Loucy (cell line): ENCODE measurements around the gene CYLD.

ENCODE experiments used
- H2AFZ ChIP-seq: fragments of 200-600 bp; sonication (generic); 2 replicates; pipeline ENCODE4 v1.6.0; 2016; ENCODE audit warnings: antibody characterized with exemption, mild to moderate bottlenecking, low read length, moderate library complexity
- H3F3A ChIP-seq: fragments of 200-600 bp; 2 replicates; pipeline ENCODE4 v1.6.0; 2016; ENCODE audit warnings: antibody characterized with exemption, low read depth, mild to moderate bottlenecking
- H3K27me3 ChIP-seq: fragments of 200-600 bp; sonication (generic); 2 replicates; pipeline ENCODE4 v1.6.1; 2014; ENCODE audit warnings: low read length, mild to moderate bottlenecking; ENCODE audit not compliant: insufficient read depth, poor library complexity, severe bottlenecking
- H3K36me3 ChIP-seq: fragments of 200-600 bp; sonication (generic); 2 replicates; pipeline ENCODE4 v1.6.1; 2016; ENCODE audit warnings: low read length; ENCODE audit not compliant: insufficient read depth
- H3K4me1 ChIP-seq: fragments of 200-600 bp; sonication (generic); 2 replicates; pipeline ENCODE4 v1.5.1; 2014; ENCODE audit warnings: low read length, mild to moderate bottlenecking; ENCODE audit not compliant: insufficient read depth, poor library complexity, severe bottlenecking
- H3K4me2 ChIP-seq: fragments of 200-600 bp; sonication (generic); 2 replicates; pipeline ENCODE4 v1.6.0; 2014; ENCODE audit warnings: antibody characterized with exemption, low read length, low read depth, mild to moderate bottlenecking; ENCODE audit not compliant: poor library complexity, severe bottlenecking
- H3K4me3 ChIP-seq: fragments of 200-600 bp; sonication (generic); 2 replicates; pipeline ENCODE4 v1.5.1; 2014; ENCODE audit warnings: low read length, mild to moderate bottlenecking, mixed read lengths; ENCODE audit not compliant: poor library complexity, severe bottlenecking
- H3K79me2 ChIP-seq: fragments of 200-600 bp; sonication (generic); 2 replicates; pipeline ENCODE4 v1.6.1; 2014; ENCODE audit warnings: low read length; ENCODE audit not compliant: insufficient read depth
- H3K9ac ChIP-seq: fragments of 200-600 bp; sonication (generic); 2 replicates; pipeline ENCODE4 v1.6.0; 2014; ENCODE audit warnings: mild to moderate bottlenecking, low read depth, low read length, moderate library complexity; ENCODE audit not compliant: poor library complexity, severe bottlenecking
- H3K9me2 ChIP-seq: fragments of 200-600 bp; sonication (generic); replicated peaks from 2 replicates; pipeline ENCODE4 v1.6.1; 2016; ENCODE audit warnings: low read depth, low read length, mixed read lengths
- H3K9me3 ChIP-seq: fragments of 200-600 bp; sonication (generic); 2 replicates; pipeline ENCODE4 v1.6.1; 2014; ENCODE audit warnings: mild to moderate bottlenecking, antibody characterized with exemption, low read length, low read depth; ENCODE audit not compliant: insufficient read depth
- H4K20me1 ChIP-seq: fragments of 200-600 bp; sonication (generic); 2 replicates; pipeline ENCODE4 v1.6.0; 2014; ENCODE audit warnings: antibody characterized with exemption, low read length, mild to moderate bottlenecking; ENCODE audit not compliant: insufficient read depth, poor library complexity, severe bottlenecking
- EZH2phosphoT487 ChIP-seq: fragments of 200-600 bp; IDR thresholded peaks from 2 replicates; pipeline ENCODE4 v1.6.1; 2018; ENCODE audit warnings: antibody characterized with exemption, mild to moderate bottlenecking, moderate library complexity, borderline replicate concordance
- TF ChIP-seq, protein P1 (sequence below): fragments of 200-600 bp; sonication (generic); conservative IDR thresholded peaks from 2 replicates; pipeline ENCODE4 v1.5.1; 2014; ENCODE audit warnings: mild to moderate bottlenecking, antibody characterized with exemption, low read length

The CYLD gene

DNA sequence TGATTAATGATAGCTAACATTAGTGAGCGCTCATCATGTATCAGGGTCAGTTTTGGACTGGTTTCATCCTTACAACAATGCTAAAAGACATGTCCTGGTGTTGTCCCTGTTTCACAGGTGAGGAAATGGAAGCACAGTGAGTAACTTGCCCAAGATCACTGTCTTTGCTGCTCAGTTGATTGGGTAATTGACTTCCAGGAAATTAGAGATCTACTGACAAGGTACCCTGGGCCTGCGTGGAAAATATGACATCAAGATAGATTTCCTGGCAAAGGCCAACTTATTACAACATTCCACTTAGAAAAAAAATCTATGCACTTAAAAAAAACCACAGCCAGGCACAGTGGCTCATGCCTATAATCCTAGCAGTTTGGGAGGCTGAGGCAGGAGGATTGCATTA is 96.3 kb downstream of the CYLD start:
- H3K27me3 ChIP-seq = no peaks in the 10 kb centered on the region
- H3K4me3 ChIP-seq = no peak overlapping the region
- H3K9ac ChIP-seq = no peak overlapping the region
- no peaks in the 10 kb centered on the region for H3K9me2 ChIP-seq
- H4K20me1 ChIP-seq = no peaks in the 10 kb centered on the region
- no peaks in the 10 kb centered on the region for H3F3A ChIP-seq
- no peak for TF ChIP-seq EZH2phosphoT487
- TF ChIP-seq, protein P1, sequence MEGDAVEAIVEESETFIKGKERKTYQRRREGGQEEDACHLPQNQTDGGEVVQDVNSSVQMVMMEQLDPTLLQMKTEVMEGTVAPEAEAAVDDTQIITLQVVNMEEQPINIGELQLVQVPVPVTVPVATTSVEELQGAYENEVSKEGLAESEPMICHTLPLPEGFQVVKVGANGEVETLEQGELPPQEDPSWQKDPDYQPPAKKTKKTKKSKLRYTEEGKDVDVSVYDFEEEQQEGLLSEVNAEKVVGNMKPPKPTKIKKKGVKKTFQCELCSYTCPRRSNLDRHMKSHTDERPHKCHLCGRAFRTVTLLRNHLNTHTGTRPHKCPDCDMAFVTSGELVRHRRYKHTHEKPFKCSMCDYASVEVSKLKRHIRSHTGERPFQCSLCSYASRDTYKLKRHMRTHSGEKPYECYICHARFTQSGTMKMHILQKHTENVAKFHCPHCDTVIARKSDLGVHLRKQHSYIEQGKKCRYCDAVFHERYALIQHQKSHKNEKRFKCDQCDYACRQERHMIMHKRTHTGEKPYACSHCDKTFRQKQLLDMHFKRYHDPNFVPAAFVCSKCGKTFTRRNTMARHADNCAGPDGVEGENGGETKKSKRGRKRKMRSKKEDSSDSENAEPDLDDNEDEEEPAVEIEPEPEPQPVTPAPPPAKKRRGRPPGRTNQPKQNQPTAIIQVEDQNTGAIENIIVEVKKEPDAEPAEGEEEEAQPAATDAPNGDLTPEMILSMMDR = no peak
- no peak overlapping the region for H3K4me2 ChIP-seq
- no peaks in the 10 kb centered on the region for H3K79me2 ChIP-seq
- peaks cover 10% of the 10 kb centered on the region for H3K4me1 ChIP-seq
- H3K36me3 ChIP-seq = no peaks in the 10 kb centered on the region
- H3K9me3 ChIP-seq = no peaks in the 10 kb centered on the region
- H2AFZ ChIP-seq = no peak overlapping the region

DNA sequence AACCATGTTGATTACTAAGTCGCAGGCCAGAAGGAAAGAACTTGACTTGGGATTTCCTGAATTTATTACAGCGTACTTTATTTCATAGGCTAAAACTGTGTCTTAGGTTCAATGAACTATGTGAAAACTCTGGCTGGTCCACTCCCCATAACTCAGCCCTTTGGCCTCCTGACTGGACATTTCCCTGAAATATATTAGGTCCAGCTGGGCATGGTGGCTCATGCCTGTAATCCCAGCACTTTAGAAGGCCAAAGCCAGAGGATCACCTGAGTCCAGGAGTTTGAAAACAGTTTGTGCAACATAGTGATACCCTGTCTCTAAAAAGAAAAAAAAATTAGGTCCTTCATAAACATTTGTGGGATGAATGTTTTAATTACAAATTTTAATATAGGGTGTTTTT is 97.0 kb downstream of the CYLD start:
- no peak overlapping the region for H3K4me2 ChIP-seq

DNA sequence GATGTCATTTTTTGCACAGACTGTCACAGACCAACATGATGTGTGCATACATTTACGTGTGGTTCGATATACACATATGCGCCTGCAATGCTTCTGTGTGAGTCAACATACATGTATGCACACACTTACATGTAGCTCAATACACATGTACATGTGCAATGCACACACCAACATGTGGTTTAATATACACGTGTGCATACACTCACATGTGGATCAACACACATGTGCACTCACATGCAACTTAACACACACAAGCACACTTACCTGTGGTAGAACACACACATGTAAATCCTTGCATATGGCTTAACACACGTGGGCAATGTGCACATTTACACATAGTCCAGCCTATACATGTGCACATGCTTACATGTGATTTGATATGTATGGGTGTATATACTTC is 97.5 kb downstream of the CYLD start:
- no peaks in the 10 kb centered on the region for H4K20me1 ChIP-seq
- no peaks in the 10 kb centered on the region for H3F3A ChIP-seq
- no peaks in the 10 kb centered on the region for H3K79me2 ChIP-seq
- H3K4me2 ChIP-seq = no peak overlapping the region
- no peaks in the 10 kb centered on the region for H3K9me2 ChIP-seq
- no peak overlapping the region for H2AFZ ChIP-seq
- TF ChIP-seq, protein P1 = no peak
- no peak for TF ChIP-seq EZH2phosphoT487
- no peaks in the 10 kb centered on the region for H3K27me3 ChIP-seq
- H3K4me1 ChIP-seq = peaks cover 10% of the 10 kb centered on the region
- no peak overlapping the region for H3K9ac ChIP-seq
- no peaks in the 10 kb centered on the region for H3K9me3 ChIP-seq
- H3K4me3 ChIP-seq = no peak overlapping the region
- no peaks in the 10 kb centered on the region for H3K36me3 ChIP-seq

More for the DNA sequence above, 97.0 kb downstream of the CYLD start:
- Histone ChIP-seq H3K79me2 (no peaks in the 10 kb centered on the region), H2AFZ (no peak overlapping the region), H3K9me3 (no peaks in the 10 kb centered on the region), H3K9me2 (no peaks in the 10 kb centered on the region), H3K27me3 (no peaks in the 10 kb centered on the region), H3F3A (no peaks in the 10 kb centered on the region), H3K4me1 (peaks cover 10% of the 10 kb centered on the region), H3K36me3 (no peaks in the 10 kb centered on the region), H3K9ac (no peak overlapping the region), H3K4me3 (no peak overlapping the region), H4K20me1 (no peaks in the 10 kb centered on the region)
- TF ChIP-seq EZH2phosphoT487 = no peak
- TF ChIP-seq, protein P1 = no peak
